Body of pancreas (tissue), 4 donors: Measurements from ENCODE around the gene S100A6.

Experiments
- CTCF ChIP-seq, 7 experiments: fragments of 450-650 bp in 4 of 7; fragments of 200-600 bp in 3 of 7; sonication (generic) in 3 of 7; IDR thresholded peaks; one replicate each; pipeline ENCODE4 v1.5.1; 2016 to 2019; ENCODE audit warnings: antibody characterized with exemption in 7 of 7
- POLR2A ChIP-seq, 3 donors: fragments of 450-650 bp; IDR thresholded peaks; one replicate each; pipeline ENCODE4 v1.6.1; 2016; ENCODE audit warnings: antibody characterized with exemption in 3 of 3, mild to moderate bottlenecking in 2 of 3

- TF ChIP-seq CTCF (IDR thresholded peaks at IDR 0.05) (no peak), POLR2A (IDR thresholded peaks at IDR 0.05) (no peak)
Observed at GRCh38 chr1:153544453-153545066, 8.8 kb upstream of the S100A6 start.
